HL-60/S4 treated with retinoic acid at 250 ng/mL for 4 days and 3 days (cell line): ENCODE results near the gene CACNA2D3.

Experiments used
- in situ Hi-C: fragments of 300-500 bp; cut with MboI; formaldehyde crosslinking; loops from 2 replicates; pipeline ENCODE4 v1.7.0; 2022; ENCODE audit warnings: low sequenced_read_pairs

The CACNA2D3 gene

DNA sequence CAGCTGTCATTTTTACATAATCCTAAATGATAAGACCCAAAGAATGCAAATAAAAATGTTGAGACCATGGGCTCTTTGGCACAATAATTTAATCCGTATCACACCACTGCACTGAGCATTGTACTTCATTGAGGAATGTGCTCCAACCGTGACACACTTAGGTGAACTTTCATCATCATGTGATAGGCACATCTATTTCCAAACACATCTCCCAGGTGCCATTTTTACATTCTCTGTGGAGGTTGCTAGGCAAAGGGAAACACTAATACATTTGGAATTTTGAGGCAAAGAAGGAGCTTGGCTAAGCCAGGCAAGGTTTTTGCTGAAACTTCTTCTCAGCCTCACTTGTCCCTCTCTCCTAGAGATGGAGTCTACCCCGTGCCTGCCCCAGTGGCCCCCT is 736.8 kb downstream of the CACNA2D3 start:
- in situ Hi-C loops: no loop called here

DNA sequence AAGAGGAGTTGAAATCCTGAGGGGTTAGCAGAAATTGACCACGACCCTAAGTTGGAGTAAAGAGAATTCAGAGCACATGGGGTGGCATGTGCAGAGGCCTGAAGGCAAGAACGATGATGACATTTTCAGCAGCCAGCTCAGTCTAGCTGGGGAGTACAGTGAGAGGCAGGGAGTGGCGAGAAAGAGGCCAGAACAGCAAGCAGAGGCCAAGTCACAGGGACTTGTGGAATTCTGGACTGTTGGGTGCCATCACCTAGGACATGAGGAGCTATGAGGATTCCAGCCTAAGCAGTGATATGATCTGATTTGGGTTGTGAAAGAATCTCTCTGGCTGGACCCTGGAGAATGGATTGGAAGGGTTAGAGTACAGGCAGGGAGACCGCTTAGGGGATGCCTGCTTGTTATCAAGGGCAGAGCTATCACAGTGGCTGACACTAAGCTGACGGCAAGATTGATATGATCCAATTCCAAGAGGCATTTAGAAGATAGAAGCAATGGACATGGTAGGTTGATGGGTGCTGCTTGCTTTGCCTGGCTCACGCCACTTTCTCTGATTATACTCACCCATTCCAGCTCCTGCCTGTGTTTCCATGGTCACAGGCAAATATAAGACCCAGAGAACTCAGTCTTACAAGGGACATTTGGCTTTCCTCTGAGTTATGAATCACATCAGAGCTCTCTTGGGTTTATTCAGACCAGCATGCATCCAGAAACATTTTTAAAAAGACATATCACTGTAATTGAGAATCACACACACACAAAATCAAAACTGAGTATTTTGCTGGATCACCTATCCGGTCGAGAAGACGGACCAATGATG is 739.1 kb downstream of the CACNA2D3 start:
- in situ Hi-C loops: no loop called here

DNA sequence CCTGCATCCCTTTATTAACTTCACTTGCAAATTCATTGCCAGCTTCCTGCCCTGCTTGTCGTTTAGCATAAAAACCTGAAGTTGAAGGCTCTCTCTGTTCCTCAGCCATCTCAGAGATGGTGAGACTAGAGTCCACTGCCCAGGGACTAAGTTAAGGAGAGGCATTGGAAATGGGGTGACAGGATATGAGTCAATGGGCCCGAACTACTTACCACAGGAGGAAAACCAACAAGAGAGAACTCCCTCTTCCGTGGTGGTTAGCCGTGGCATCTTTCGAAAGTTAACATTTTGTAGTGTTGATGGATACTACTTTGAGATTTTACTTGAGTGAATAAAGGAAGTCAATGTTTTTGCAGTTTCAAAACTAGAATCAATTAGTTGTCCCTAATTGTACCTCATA is 740.2 kb downstream of the CACNA2D3 start:
- in situ Hi-C loops: no loop called here

DNA sequence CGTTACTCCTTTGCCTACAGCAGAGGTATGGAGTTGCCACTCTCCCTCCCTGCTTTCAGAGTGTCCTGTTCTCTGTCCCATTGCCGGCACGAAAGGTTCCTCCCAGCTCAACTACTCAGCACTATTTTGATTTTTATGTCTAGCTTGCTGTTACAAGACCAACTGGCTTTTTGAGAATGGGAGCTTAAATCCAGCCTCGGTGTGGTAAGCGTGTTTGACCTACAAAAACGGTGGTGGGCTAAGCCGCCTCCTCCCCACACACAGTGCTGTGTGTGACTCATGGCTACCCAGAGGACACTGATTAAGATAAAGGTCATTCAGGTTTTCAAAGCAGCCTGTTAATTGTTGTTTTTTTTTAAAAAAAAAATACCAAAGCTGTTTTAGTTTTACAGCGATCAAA is 741.0 kb downstream of the CACNA2D3 start:
- in situ Hi-C loops: no loop called here

DNA sequence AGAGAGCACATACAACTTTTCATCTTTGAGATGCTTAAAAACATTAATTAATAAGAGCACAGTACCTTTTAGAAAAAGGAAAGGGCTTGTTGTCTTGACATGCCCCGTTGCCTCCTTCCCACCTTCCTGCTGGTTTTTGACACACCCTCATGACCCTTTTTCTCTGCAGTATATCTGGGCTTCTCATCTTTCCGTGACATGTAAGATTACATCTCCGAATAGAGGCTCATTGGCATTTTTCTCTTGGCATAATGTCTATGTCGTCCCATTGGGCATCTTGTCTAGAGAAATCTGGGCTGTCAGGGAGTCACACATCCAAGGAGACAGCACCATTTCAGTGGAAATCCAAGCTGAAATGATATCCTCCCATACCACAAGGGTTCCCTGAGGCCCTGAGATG is 741.4 kb downstream of the CACNA2D3 start:
- in situ Hi-C loops: no loop called here

DNA sequence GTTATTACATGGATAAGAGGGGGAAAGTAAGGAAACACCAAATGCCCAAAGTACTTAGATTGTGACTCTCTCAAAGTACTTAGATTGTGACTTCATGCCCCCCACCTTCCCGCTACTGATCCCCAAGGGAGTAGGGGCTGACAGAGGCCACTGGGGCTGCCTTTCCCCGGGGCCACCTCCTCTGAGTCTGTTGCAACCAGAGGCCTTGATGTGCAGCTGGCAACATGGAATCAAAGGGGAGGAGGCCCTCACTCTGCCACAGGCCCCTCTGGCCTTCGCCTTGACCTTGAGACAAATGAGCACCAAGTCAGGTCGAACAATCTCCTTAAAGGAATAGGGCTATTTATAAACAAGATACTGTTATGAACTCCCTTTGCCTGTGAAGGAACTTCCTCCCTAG is 743.0 kb downstream of the CACNA2D3 start:
- in situ Hi-C loops: no loop called here

DNA sequence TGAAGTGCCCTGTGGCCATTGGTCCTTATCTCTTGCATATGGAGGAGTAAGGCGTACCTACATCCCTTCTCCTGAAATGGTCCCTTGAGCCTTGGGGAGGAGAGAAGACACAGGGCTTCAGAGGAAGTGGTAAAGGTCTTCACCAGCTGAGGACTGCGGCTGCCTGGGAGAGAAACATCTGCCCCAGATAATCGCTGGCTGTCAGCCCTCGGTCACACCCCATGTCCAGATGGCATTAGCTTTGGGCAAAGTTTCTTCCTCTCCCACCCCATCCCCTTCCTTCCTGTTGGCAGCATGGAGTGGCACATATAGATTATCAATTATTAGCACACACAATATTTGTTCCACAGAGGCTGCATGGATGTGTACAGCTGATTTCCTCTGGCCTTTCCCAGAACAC is 743.9 kb downstream of the CACNA2D3 start:
- in situ Hi-C loops: no loop called here

DNA sequence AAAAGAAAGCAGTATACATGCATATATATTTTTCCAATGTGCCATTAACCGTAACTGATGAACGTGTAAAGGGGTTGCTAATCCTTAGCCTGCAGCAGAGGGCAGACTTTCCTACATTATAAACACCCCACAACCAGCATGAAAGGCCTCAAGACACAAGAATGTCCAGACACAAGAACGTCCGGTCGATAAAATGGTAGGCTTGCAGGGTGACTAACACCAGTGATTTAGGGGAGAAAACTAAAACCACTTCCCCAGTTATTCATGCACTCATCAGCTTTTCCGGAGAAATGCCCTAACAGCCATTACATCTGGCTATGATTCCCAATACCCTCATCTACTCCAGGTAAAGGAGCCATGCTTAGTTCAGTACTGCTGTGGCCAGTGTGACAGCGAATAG is 748.1 kb downstream of the CACNA2D3 start:
- in situ Hi-C loops: no loop called here

DNA sequence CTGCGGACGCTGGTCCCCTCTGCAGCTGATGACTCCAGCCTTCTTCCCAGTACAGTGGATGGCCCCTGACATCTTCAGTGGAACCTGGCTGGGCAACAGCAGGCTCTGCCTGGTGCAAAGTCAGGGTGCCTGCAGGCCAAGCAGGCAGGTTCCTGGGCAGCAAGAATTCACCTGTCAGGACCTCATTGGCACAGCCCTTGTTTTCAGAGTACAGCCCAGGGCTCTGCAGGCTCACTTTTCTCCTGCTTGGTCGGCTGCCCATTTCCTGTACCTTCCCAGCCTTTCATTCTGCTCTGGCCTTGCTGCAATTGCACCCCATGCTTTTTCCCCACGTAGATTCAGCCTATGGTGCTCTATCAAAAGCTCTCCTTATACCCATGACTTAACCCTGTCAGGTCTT is 749.5 kb downstream of the CACNA2D3 start:
- in situ Hi-C loops: no loop called here

DNA sequence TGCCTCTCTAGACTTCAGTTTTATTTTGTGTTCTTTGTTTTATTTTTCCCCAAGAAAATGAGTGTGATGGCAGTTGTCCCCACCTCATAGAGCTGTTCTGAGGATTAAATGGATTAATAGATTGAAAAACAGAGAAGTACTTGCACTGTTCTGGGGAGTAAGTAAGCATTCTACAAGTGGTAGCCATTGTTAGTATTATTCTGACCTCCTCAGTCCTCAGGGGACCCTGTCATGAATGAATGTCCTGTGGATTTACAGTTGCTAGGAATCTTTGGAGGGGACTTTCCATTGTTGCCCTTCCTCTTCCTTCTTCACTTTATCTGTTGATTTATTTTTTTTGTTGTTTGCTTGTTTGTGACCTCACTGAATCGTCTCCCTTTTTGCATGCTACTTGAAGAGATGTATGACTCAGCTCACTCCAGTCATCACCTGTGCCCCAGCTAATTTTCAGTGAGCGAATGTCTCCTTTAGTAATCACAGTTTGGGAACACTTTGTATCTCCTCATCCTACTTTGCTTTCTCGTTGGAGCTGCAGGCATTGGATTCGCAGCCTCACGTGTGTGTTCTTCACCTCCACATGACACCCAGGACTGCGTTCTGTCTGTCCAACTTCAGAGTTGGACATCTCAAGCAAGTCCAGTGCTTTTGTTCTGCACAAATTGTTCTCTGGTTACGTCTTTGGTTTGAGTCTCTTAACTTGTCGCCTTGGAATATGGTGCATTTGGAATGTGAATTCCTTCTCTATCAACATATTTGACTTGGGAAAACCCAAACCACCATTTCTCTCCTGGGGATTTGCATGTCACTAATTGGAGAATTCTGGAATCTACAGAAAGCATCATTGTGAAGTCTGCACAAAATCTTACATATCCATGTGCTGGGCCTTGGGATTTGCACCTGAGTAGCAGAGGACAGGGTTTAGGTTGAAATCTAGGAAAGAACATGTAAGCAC is 751.0 kb downstream of the CACNA2D3 start:
- in situ Hi-C loops: no loop called here

DNA sequence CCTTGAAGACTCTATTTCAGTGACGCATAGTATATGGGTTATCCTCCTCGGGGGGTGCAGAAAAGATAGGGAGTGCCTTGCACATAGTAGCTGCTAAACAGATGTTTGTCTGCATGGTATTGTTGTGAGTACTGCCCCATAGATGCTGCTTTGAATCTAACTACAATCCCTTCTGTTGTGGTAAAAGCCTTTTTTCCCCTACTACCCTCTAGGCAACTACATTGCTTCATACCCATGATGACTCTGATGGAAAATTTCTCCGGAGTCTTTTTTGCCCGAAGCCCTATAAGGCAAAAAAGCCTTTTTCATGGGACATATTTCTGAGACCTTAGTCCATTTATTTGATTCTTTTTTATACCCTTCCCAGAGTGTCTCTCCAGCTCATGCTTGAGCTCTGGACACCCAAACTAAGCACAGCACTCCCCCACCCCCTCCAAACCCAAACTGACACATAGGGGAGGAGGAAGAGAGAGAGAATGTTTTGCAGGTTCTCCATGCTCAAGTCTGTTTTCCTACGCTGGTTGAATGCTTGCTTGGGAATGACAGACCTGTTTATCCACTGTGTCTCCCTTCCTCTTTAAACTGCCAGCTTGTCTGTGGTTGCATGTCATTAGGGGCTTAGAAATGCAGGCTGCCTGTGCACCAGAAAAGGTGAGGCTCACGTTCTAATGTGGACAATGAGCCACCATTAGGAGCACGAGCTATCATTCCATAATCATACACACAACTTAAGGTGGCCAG is 752.6 kb downstream of the CACNA2D3 start:
- in situ Hi-C loops: no loop called here

DNA sequence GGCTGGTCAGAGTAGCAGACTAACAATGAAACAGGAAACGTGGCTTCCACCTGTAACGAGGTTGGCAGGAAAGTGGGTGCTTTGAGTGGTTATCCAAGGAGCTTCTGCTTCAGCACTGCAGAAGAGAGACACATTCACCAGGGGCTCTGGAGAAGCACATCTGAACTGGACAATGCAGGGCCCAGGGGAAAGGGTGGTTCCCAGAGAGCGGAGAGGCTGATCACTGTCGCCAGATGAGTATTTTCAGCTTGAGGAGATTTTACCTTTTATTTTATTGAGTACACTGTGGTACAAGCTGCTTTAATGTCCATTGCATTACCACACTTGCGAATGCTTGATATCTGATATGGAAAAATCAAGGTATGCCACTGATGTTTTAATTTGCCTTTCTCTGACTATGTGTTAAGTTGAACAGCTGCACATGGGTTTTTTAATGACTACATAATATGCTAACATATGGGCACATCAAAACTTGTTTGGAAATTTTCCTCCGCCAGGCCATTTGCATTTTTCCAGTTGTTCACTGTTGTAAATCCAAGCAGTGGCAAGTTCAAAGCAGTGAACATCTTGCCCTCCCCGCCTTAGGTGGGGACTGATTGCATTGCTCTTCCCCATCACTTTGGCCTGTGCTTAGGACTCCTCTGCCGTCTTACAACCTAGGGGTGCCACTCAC is 753.4 kb downstream of the CACNA2D3 start:
- in situ Hi-C loops: no loop called here

DNA sequence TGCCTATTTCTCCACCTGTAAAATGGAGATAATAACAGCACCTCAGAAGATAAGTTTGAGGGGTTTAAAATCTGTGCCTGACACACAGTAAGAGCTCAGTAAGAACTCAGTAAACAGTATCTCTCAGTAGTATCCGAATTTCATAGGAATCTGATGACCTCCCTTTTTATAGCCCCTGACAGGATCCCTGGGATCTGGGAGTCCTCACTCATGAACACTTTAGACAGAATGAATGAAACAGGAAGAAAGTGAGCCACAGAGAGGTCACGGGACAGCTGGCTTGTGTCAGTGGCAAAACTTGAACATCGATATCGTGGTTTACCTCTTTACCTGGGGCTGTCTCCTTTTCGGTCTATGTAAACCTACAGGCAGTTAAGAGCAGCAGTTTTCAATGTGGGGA is 754.3 kb downstream of the CACNA2D3 start:
- in situ Hi-C loops: no loop called here

DNA sequence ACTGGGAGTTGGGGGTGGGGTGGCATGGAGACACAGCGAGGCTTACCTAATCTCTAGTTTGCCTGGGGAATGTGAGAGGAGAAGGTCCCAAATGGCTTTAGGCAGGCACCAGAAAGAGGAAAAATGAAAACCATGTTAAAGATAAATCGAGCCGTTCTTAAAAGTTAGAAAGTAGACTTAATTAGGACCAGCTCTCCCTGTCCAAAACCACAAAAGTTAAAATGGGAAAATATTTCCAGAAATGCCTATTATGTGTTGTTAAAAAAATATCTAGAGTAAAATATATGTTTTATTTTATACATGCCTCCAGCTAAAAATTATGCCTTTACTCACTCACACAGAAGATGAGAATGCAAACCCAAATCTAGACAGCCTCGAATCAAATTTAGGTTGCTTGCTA is 755.4 kb downstream of the CACNA2D3 start:
- in situ Hi-C loops: no loop called here

DNA sequence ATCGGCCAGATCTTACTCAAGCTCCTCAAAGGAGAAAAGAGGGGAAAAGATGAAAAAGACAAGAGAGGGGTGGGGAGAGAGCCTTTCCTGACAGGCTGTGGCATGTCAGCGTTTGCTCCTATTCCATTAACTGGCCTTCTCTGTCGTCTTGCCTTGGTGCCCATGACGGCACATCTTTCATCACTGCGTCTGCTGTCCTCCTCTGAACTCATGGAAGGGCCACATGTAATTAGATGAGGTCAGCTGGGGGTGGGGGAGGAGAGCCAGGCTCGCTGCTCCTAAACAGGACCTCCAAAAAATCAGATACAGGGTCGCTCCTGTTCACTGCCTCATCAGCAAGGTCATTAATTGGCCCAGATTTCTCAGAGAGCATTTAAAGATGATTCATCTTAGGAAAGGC is 755.8 kb downstream of the CACNA2D3 start:
- in situ Hi-C loops: no loop called here

DNA sequence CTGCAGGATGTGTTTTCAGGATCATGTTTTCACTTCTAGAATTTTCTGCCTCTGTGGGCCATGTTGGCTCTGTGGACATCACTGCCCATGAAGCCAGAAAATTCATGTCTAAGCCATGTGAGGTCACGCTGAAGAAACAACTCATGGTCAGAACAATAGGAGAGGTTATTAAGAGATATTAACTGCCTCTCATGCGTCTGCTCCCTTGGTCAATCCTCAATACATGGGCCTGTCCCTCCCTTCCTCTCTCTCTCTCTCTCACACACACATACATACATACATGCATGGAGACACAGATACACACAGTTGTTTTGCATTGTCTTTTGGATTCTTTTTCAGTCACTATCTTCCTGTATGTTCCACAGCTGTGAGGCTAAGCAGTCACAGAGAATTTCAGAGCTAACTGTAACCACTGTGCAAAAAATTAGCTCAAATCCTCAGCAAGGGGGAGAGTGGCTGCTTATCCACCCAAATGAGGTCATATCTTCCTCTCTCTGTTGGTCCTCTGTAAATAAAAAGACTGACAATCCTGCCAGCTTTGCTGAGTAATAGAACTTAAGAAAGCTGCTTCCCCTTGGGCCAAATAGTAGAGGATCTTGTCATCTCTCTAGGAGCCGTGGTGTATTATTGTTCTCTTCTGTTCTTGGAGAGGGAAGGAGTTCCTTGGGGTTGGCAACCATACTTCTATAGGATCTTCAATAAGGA is 759.9 kb downstream of the CACNA2D3 start:
- in situ Hi-C loops: no loop called here

DNA sequence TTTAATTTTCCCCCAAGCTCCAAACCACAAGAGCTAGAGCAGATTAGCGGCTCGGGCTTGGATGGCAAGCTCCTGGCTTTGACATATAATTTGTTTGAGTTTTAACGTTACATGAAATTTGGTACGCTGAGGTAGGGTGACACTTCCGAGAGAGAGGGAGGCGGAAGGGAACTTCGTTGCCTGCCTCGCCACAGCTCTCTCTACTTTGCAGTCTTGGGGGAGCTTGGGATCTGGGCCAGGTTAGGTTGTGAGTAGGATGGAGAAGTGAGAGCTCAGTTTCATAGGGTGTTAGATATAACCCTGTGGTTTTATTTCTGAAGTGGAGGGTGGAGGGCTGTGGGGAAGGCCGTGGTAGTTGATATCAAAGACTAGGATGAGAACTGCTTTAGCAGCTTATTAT is 765.8 kb downstream of the CACNA2D3 start:
- in situ Hi-C loops: no loop called here

DNA sequence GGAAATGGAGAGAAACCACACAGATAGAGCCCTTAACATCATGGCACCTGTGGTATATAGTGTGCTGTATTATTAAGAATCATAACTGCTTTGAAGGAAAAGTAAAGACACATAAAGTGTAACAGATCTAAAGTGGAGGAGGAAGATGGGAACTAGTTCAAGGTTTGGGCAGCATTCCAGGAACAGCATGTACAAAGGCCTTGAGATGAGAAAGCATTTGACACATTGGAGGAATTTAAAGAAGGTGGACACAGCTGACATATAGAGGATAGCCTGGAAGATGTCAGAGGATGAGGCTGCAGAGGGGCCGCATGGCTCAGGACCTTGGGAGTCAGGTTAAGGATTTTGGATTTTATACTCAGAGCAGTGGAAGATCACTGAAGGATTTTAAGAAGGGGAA is 766.5 kb downstream of the CACNA2D3 start:
- in situ Hi-C loops: no loop called here

DNA sequence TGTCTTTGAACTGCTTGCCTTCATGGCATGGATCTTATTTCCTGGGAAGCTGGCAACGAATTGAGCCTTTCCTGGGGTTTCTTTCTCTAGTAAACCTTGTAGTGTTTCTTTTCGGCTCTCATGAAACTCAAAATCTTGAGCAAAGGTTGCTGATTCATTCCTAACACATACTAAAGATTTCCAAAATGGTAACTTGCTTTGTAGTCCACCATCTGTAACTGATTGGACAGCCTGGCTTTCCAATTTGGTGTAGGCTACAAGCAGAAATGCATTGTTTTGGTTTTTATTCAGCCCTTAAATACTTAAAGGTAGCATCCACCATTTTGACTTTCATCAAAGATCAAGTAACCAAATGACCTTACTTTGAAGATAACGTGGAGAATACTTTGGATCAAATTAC is 767.4 kb downstream of the CACNA2D3 start:
- in situ Hi-C loops: no loop called here

DNA sequence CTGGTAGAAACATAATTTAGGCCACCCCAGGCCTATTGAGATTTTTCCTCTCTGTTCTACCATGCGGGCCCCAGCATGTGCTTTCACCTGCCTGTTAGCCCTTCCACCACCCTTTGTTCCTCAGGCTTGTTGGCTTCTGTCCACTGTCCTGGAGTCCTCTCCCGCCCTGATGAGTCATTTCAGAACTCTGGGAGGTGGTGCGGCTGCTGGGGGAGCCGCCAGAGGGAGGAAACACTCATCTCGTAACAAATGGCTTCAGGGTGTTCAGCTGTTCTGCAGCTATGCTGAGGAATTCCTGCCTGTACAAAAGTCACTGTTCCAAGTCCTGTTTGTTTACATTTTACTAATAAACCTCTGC is 769.2 kb downstream of the CACNA2D3 start:
- in situ Hi-C loops: no loop called here
